B cell (primary cell): ENCODE results near the gene CITED2.

Source experiments
- CTCF ChIP-seq: fragments of 200-600 bp; IDR thresholded peaks from one replicate; pipeline ENCODE4 v1.8.0; 2022; ENCODE audit warnings: antibody characterized with exemption, mild to moderate bottlenecking
- EZH2 ChIP-seq: IDR thresholded peaks from 2 replicates; pipeline ENCODE4 v1.6.1; 2012; ENCODE audit warnings: borderline replicate concordance, low read depth, mild to moderate bottlenecking, moderate library complexity, low read length; ENCODE audit not compliant: insufficient read depth, poor library complexity, severe bottlenecking

DNA sequence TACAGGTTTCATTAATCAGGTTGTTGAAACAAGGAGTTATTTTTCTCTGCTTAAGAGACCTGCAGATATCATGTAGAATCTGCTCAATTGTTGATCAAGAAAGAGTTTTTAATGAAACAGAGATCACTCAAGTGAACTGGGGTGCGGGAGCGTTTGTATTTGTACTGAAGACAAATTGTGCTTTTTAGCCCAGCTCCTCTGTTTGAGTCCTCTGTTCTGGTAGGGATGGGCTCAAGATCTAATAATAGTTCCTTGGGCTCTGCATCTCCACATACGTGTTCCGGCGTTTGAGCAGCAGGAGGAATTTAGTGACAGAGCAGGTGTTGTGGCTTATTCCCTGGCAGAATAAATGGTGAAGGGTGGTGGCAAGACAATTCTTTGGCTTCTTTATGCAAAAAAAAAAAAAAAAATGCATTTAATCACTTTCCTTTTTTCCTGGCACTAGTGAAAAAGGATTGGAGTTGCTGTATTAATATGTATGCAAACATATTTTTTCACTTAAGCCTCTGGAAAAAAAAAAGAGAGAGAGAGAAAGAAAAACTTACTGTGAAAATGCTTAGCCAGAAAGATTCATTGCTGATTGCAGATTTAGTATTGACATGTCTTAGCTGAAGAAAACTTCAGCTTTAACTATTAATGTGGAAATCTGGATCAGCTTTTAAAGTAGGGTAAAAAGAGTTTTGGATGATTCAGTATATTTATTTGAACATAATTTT lies 4.0 kb downstream of the CITED2 start:
- TF ChIP-seq CTCF: no peak
- no peak for TF ChIP-seq EZH2
